SK-N-SH treated with all-trans-retinoic acid at 6 μM for 48 hours (cell line): ENCODE data around the gene CNNM3.

ENCODE experiments used
- ARNTL ChIP-seq: fragments of 450-650 bp; formaldehyde crosslinking; IDR thresholded peaks from 2 replicates; pipeline ENCODE4 v1.5.0; 2020; ENCODE audit warnings: low read depth, mild to moderate bottlenecking, moderate library complexity, borderline replicate concordance
- BACH2 ChIP-seq: fragments of 250-450 bp; sonication (Bioruptor Pico); IDR thresholded peaks from 2 replicates; pipeline ENCODE4 v1.9.0; 2021; ENCODE audit warnings: mild to moderate bottlenecking, borderline replicate concordance
- ESRRG ChIP-seq: fragments of 250-450 bp; sonication (Bioruptor Pico); IDR thresholded peaks from 2 replicates; pipeline ENCODE4 v1.6.1; 2021; ENCODE audit warnings: mild to moderate bottlenecking
- ISL1 ChIP-seq: fragments of 250-450 bp; sonication (Bioruptor Pico); IDR thresholded peaks from 2 replicates; pipeline ENCODE4 v2.1.2; 2022; ENCODE audit warnings: mild to moderate bottlenecking, moderate library complexity
- OSR1 ChIP-seq: fragments of 250-450 bp; sonication (Bioruptor Pico); IDR thresholded peaks from 2 replicates; pipeline ENCODE4 v1.8.0; 2022; ENCODE audit warnings: moderate library complexity, mild to moderate bottlenecking, inconsistent platforms
- SNAI2 ChIP-seq: fragments of 250-450 bp; sonication (Bioruptor Pico); IDR thresholded peaks from 2 replicates; pipeline ENCODE4 v1.5.0; 2020; ENCODE audit warnings: mild to moderate bottlenecking, moderate library complexity
- ZFP30 ChIP-seq: fragments of 450-650 bp; formaldehyde crosslinking; IDR thresholded peaks from 2 replicates; pipeline ENCODE4 v1.5.0; 2022; ENCODE audit warnings: mild to moderate bottlenecking, moderate library complexity
- ZNF70 ChIP-seq: fragments of 450-650 bp; formaldehyde crosslinking; IDR thresholded peaks from 2 replicates; pipeline ENCODE4 v1.5.0; 2020; ENCODE audit warnings: mild to moderate bottlenecking, moderate library complexity
- ZNF8 ChIP-seq: fragments of 450-650 bp; formaldehyde crosslinking; IDR thresholded peaks from 2 replicates; pipeline ENCODE4 v1.5.0; 2020; ENCODE audit warnings: mild to moderate bottlenecking, moderate library complexity
- TF ChIP-seq, protein P1 (sequence below): fragments of 250-450 bp; sonication (Bioruptor Pico); IDR thresholded peaks from 2 replicates; pipeline ENCODE4 v1.8.0; 2020; ENCODE audit warnings: mild to moderate bottlenecking, moderate library complexity, borderline replicate concordance
- TF ChIP-seq, protein P2 (sequence below): fragments of 250-450 bp; sonication (Bioruptor Pico); IDR thresholded peaks from 2 replicates; pipeline ENCODE4 v1.5.1; 2021; ENCODE audit warnings: mild to moderate bottlenecking, moderate library complexity

DNA sequence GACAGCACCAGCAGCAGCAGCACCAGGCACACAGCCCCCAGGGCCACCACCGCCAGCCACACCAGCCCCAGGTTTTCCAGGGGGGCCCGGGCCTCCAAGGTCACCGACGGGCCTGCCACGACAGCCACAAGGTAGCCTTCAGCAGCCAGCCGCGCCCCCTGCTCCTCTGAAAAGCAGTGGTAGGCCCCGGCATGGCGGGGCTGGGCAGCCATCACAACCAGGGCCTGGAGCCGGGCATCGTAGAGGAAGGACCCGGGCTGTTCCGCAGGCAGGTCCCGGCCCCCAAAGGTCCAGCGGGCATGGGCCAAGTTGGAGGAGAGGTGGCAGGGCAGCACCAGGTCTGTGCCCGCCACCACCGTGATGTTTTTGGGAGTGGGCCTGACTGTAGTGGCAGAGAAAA lies 45.0 kb downstream of the CNNM3 start:
- TF ChIP-seq ZNF70 (CRISPR knock-in tag) (no peak), BACH2 (no peak), SNAI2 (CRISPR knock-in tag) (no peak), ZFP30 (CRISPR knock-in tag) (no peak), ESRRG (no peak), ISL1 (no peak), OSR1 (no peak), ZNF8 (no peak), ARNTL (CRISPR knock-in tag) (no peak)
- TF ChIP-seq, protein P1, sequence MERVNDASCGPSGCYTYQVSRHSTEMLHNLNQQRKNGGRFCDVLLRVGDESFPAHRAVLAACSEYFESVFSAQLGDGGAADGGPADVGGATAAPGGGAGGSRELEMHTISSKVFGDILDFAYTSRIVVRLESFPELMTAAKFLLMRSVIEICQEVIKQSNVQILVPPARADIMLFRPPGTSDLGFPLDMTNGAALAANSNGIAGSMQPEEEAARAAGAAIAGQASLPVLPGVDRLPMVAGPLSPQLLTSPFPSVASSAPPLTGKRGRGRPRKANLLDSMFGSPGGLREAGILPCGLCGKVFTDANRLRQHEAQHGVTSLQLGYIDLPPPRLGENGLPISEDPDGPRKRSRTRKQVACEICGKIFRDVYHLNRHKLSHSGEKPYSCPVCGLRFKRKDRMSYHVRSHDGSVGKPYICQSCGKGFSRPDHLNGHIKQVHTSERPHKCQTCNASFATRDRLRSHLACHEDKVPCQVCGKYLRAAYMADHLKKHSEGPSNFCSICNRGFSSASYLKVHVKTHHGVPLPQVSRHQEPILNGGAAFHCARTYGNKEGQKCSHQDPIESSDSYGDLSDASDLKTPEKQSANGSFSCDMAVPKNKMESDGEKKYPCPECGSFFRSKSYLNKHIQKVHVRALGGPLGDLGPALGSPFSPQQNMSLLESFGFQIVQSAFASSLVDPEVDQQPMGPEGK, result no peak
- TF ChIP-seq, protein P2, sequence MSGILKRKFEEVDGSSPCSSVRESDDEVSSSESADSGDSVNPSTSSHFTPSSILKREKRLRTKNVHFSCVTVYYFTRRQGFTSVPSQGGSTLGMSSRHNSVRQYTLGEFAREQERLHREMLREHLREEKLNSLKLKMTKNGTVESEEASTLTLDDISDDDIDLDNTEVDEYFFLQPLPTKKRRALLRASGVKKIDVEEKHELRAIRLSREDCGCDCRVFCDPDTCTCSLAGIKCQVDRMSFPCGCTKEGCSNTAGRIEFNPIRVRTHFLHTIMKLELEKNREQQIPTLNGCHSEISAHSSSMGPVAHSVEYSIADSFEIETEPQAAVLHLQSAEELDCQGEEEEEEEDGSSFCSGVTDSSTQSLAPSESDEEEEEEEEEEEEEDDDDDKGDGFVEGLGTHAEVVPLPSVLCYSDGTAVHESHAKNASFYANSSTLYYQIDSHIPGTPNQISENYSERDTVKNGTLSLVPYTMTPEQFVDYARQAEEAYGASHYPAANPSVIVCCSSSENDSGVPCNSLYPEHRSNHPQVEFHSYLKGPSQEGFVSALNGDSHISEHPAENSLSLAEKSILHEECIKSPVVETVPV, result no peak
